Pancreas (tissue), 10 donors: Measurements from ENCODE around the gene SSR1. TPM values are rescaled to one million over a fixed set of nuclear protein-coding genes. Genes with fewer than 3 reads are reported as not detected.

Experiments
- ATAC-seq, 4 donors: fragments of 200-7000 bp; cut with Tn5 transposase; one replicate each; pipeline versions ENCODE4 v1.8.0 to v1.9.1; 2020; ENCODE audit warnings: mild to moderate bottlenecking in 4 of 4, moderate library complexity in 4 of 4
- DNase-seq, 6 donors: peaks; one replicate each; pipeline ENCODE4 v3.0.0-alpha.2; 2020
- FAIRE-seq: peaks from 2 replicates; lab custom pipeline; 2012; peaks lifted over from hg19 to GRCh38; lab: Jason Lieb, UNC
- H3K27ac ChIP-seq, 4 donors: fragments of 200-600 bp; sonication (generic); 1 replicate in 3 of 4; 2 replicates in 1 of 4; pipeline versions ENCODE4 v1.5.0 to v1.8.0; 2020
- H3K27me3 ChIP-seq, 4 donors: fragments of 200-600 bp; one replicate each; pipeline ENCODE4 v1.8.0; 2021
- H3K36me3 ChIP-seq, 3 donors: fragments of 200-600 bp; sonication (generic) in 1 of 3; one replicate each; pipeline versions ENCODE4 v1.5.0 to v1.8.0; 2020 to 2021
- H3K4me1 ChIP-seq, 3 donors: fragments of 200-600 bp; one replicate each; pipeline ENCODE4 v1.8.0; 2021
- H3K4me3 ChIP-seq, 4 donors: fragments of 200-600 bp; sonication (generic) in 2 of 4; one replicate each; pipeline versions ENCODE4 v1.5.0 to v1.8.0; 2020 to 2021
- H3K9me3 ChIP-seq, 4 donors: fragments of 200-600 bp; one replicate each; pipeline ENCODE4 v1.8.0; 2021
- WGBS, 2 donors: extraction: QIAGEN DNeasy Blood & Tissue Kit; methylation state at CpG; one replicate each; pipeline ENCODE4 v1.1.7; 2013; 5-methylcytosine and 5-hydroxymethylcytosine counted together
- intact Hi-C, 3 donors: fragments of 100-400 bp; cut with DNase I; formaldehyde crosslinking; loops; one replicate each; pipeline versions ENCODE4 v1.11.1 to v1.14.2; 2022
- polyA plus RNA-seq, 2 donors: library from polyadenylated mRNA; stranded (reverse); fragments of 200-250 nt; gene quantifications; one replicate each; pipeline ENCODE4 v1.2.3, GENCODE V29; 2013
- total RNA-seq, 6 donors: library from RNA; stranded (reverse); fragmentation: NEBNext Ultra II Directional in 4 of 6; extraction: Animal tissue kit (Norgen Biotek cat#: 25700) in 4 of 6; gene quantifications; one replicate each; pipeline versions ENCODE4 v1.2.1 to v1.2.4, GENCODE V29; 2021 to 2023
- TF ChIP-seq, protein P1 (sequence below), 4 donors: fragments of 200-600 bp; sonication (generic) in 3 of 4; IDR thresholded peaks; one replicate each; pipeline versions ENCODE4 v1.5.0 to v1.8.0; 2021; ENCODE audit warnings: antibody characterized with exemption in 4 of 4
- donor health status: healthy with polysubstance abuse.
- donor health status: DM: no; HTN: no; CAD: no; lungs with moderate emphysema.
- donor health status: DM: no; HTN: no; CAD: no.
- donor health status: control.
- donor health status: control.
- donor health status: Bipolar disorder and iron deficiency.
- donor health status: DM: yes; HTN: yes; CAD: no.
- donor health status: DM: no; HTN: no; CAD: no.
- donor health status: DM: no; HTN: no; CAD: no.
- donor health status: DM: yes; HTN: yes; CAD: no.

SSR1 gene
- total and polyA plus RNA-seq, 8 donors = 11.5 to 138 (median 79.6) TPM

GRCh38 chr6:7222197-7222596, 90.8 kb downstream of the SSR1 start:
- DNase-seq (peak in 3 of 6 donors; percentile 66 to 80 (median 70)), ATAC-seq (peak; percentile 24 to 74 (median 65)), FAIRE-seq (no peak)
- H3K27me3 ChIP-seq = no peaks in the 10 kb centered on the region
- TF ChIP-seq, protein P1, sequence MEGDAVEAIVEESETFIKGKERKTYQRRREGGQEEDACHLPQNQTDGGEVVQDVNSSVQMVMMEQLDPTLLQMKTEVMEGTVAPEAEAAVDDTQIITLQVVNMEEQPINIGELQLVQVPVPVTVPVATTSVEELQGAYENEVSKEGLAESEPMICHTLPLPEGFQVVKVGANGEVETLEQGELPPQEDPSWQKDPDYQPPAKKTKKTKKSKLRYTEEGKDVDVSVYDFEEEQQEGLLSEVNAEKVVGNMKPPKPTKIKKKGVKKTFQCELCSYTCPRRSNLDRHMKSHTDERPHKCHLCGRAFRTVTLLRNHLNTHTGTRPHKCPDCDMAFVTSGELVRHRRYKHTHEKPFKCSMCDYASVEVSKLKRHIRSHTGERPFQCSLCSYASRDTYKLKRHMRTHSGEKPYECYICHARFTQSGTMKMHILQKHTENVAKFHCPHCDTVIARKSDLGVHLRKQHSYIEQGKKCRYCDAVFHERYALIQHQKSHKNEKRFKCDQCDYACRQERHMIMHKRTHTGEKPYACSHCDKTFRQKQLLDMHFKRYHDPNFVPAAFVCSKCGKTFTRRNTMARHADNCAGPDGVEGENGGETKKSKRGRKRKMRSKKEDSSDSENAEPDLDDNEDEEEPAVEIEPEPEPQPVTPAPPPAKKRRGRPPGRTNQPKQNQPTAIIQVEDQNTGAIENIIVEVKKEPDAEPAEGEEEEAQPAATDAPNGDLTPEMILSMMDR (IDR thresholded peaks at IDR 0.05) = no peak
- H3K36me3 ChIP-seq = peaks cover 0 to 10% (median 4%) of the 10 kb centered on the region in 3 donors
- peak overlapping the region; percentile 10 to 70 (median 58) for H3K27ac ChIP-seq
- intact Hi-C loops = no loop called here
- H3K9me3 ChIP-seq = no peaks in the 10 kb centered on the region
- WGBS, 2 donors = 28 to 37% methylated on average over 5 of the region's 5 CpGs
- H3K4me3 ChIP-seq = no peak overlapping the region
- H3K4me1 ChIP-seq = peaks cover 41 to 56% (median 56%) of the 10 kb centered on the region in 3 donors

DNA sequence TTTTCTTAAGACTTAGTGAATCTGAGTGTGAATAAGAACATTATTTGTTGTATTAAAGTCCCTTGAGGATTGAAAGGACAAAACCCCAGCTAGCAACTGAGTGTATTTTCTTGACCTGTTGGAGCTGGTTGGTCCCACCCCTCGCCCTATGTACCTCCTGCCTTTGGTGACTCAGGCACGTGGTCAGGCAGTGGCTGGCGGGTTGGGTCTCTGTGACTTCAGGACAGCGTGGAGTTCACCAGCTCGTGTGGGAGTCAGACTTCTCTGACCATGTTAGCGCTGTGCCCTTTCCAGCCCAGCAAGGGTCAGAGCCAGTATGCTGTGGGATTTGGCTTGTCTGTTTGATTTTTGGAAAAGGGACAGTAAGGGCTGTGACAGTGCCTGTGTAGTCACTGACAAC, 93.7 kb downstream of the SSR1 start:
- WGBS, 2 donors = 64 to 66% methylated on average over 6 of the region's 6 CpGs
- intact Hi-C loops = no loop called here
- ATAC-seq (peak in 2 of 4 donors; percentile 7 to 13), DNase-seq (no peak), FAIRE-seq (no peak)
- Histone ChIP-seq H3K36me3 (peaks cover 0 to under 1% (median 0%) of the 10 kb centered on the region in 3 donors), H3K4me3 (no peak overlapping the region), H3K4me1 (peaks cover 64 to 76% (median 74%) of the 10 kb centered on the region in 3 donors), H3K9me3 (no peaks in the 10 kb centered on the region), H3K27me3 (no peaks in the 10 kb centered on the region), H3K27ac (peak overlapping the region; percentile 18 to 75 (median 51))
- TF ChIP-seq, protein P1 (IDR thresholded peaks at IDR 0.05) = no peak

DNA sequence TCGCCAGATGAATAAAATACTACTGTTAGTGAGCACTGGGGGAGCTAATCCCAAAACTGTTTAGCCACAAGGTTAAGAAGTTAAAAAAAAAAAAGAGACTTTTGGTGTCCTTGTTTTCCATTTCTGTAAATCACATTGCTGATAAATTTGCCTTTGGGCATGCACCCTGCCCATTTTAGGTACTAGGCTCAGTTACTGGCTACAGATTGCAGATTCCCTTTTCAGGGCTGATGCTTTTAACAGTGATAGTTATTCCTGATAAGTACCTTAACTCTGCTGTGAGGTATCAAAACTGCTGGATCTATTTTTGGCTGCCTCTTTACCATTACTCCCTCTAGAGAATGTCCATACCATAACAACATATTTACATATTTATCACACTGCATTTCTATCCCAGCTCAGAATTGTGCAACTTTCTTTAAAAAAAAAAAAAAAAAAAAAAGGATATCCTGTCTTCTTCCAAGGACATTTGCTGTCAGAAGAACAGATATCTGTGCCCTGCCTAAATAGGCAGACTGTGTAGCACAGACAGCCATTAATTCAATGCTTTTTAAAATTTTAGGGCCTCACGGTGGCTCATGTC, 94.5 kb downstream of the SSR1 start:
- TF ChIP-seq, protein P1 (IDR thresholded peaks at IDR 0.05) = no peak
- H3K4me1 ChIP-seq = peaks cover 64 to 70% (median 70%) of the 10 kb centered on the region in 3 donors
- no peaks in the 10 kb centered on the region for H3K27me3 ChIP-seq
- peaks cover 0 to 8% (median 3%) of the 10 kb centered on the region in 3 donors for H3K36me3 ChIP-seq
- H3K9me3 ChIP-seq = no peaks in the 10 kb centered on the region
- FAIRE-seq = no peak
- 73 to 74% methylated on average over 2 of the region's 2 CpGs for WGBS, 2 donors
- no peak for ATAC-seq
- intact Hi-C loops = no loop called here
- H3K4me3 ChIP-seq = no peak overlapping the region
- DNase-seq = no peak
- H3K27ac ChIP-seq = peak overlapping the region in 3 of 4 donors; percentile 16 to 69 (median 65)

Other genes with a start within 250 kb of the SSR1 start
- 10 to 100 TPM; 22.7 to 45.3 (median 30.5) TPM for gene RREB1, start 205.2 kb downstream of the SSR1 start, total RNA-seq
- gene RREB1, start 205.2 kb downstream of the SSR1 start, polyA plus RNA-seq = 10 to 100 TPM in 1 of 2 donors, 1 to 10 TPM in 1; 8.9 to 12.4 TPM
- gene CAGE1, start 76.5 kb upstream of the SSR1 start, total RNA-seq = under 1 TPM in 1 of 6 donors, not detected in 5; 0.09 TPM
- not detected for gene CAGE1, start 76.5 kb upstream of the SSR1 start, polyA plus RNA-seq
- 10 to 100 TPM in 3 of 6 donors, 1 to 10 TPM in 3; 6.6 to 10.9 (median 9.5) TPM for gene RIOK1, start 76.6 kb upstream of the SSR1 start, total RNA-seq
- gene RIOK1, start 76.6 kb upstream of the SSR1 start, polyA plus RNA-seq = 10 to 100 TPM in 1 of 2 donors, 1 to 10 TPM in 1; 6.9 to 11.0 TPM
- 100 to 1,000 TPM; 101 to 139 (median 114) TPM for gene DSP, start 228.5 kb upstream of the SSR1 start, total RNA-seq
- gene DSP, start 228.5 kb upstream of the SSR1 start, polyA plus RNA-seq = 10 to 100 TPM; 17.3 to 35.0 TPM